HUES64 (cell line): ENCODE measurements around the gene D2HGDH.
"Not testable (repeated sequence)": the region's sequence is repeated elsewhere in the genome, so short reads cannot be mapped to it uniquely, and the experiment has no call there.

Experiments used
- H3K27ac ChIP-seq: 2 replicates; pipeline ENCODE4 v1.7.0; 2013; ENCODE audit warnings: low read depth, low read length, inconsistent platforms
- H3K27me3 ChIP-seq: 2 replicates; pipeline ENCODE4 v1.6.1; 2013; ENCODE audit warnings: mild to moderate bottlenecking, low read length; ENCODE audit not compliant: insufficient read depth
- H3K36me3 ChIP-seq: 2 replicates; pipeline ENCODE4 v1.6.1; 2013; ENCODE audit warnings: mild to moderate bottlenecking, low read length; ENCODE audit not compliant: insufficient read depth
- H3K4me1 ChIP-seq: 2 replicates; pipeline ENCODE4 v1.6.1; 2013; ENCODE audit warnings: mild to moderate bottlenecking, low read length, moderate library complexity; ENCODE audit not compliant: insufficient read depth
- H3K4me3 ChIP-seq: 2 replicates; pipeline ENCODE4 v1.5.1; 2013; ENCODE audit warnings: mild to moderate bottlenecking, low read length, moderate library complexity
- H3K9ac ChIP-seq: 2 replicates; pipeline ENCODE4 v1.6.1; 2013; ENCODE audit warnings: mild to moderate bottlenecking, low read depth, low read length
- H3K9me3 ChIP-seq: 2 replicates; pipeline ENCODE4 v1.6.1; 2013; ENCODE audit warnings: low read depth, low read length; ENCODE audit not compliant: insufficient read depth
- WGBS: fragments of 150-250, 120-280 bp; methylation state at CpG from one replicate; pipeline ENCODE4 v1.1.7; 2013; ENCODE audit warnings: missing lambda C conversion rate; 5-methylcytosine and 5-hydroxymethylcytosine counted together

Gene D2HGDH

DNA sequence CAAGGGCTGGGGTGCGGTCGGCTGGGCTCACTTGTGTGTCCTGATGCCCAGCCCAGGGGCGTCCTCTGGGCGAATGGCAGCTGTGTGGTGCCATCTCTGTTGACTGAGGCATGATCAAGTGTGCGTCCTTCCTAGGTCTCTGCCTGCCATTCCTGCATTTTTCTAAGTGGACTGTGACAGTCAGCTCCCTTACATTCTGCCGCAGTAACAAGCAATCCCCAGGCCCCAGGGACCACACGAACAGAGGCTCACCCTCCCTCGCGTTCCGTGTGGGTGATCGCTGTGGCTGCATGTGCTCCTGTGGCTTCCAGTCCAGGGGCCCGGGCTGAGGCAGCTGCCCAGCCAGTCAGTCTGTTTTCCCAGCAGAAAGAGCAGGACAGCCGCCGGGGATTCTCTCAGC lies 17.8 kb downstream of the D2HGDH start:
- peaks cover 14% of the 10 kb centered on the region for H3K36me3 ChIP-seq
- H3K27ac ChIP-seq: no peak overlapping the region
- H3K27me3 ChIP-seq: no peaks in the 10 kb centered on the region
- no peak overlapping the region for H3K9ac ChIP-seq
- H3K9me3 ChIP-seq: no peaks in the 10 kb centered on the region
- H3K4me1 ChIP-seq: no peaks in the 10 kb centered on the region
- WGBS: 96% methylated on average over 14 of the region's 14 CpGs
- no peak overlapping the region for H3K4me3 ChIP-seq

DNA sequence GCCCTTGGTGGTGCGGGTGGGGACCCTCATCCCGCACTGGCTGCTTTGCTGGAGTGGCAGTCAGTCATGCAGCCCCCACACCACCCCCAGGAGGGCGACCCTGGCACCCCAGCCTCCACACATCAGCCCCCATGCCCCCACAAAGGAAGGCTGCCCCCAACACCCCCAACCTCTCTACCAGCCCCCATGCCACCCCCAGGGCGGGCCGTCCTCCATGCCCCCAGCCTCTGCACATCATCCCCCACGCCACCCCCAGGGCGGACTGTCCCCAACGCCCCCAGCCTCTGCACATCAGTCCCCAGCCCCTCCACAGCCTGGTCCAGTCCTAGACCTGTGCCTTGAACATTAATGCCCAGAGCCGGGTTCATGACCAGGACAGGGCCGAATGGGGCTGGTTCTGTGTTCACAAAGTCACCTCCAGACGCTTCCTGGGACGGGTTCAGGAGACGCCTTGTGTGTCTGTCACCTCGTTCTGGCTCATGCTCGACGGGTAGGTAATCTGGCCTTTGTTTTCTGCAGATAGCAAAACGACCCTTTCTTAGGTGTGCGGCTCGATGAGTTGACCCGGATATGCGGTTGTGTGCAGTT lies 18.4 kb downstream of the D2HGDH start:
- no peak overlapping the region for H3K9ac ChIP-seq
- H3K27ac ChIP-seq: no peak overlapping the region
- H3K9me3 ChIP-seq: no peaks in the 10 kb centered on the region
- H3K36me3 ChIP-seq: peaks cover 15% of the 10 kb centered on the region
- no peaks in the 10 kb centered on the region for H3K27me3 ChIP-seq
- no peak overlapping the region for H3K4me3 ChIP-seq
- 93% methylated on average over 21 of the region's 21 CpGs for WGBS
- no peaks in the 10 kb centered on the region for H3K4me1 ChIP-seq

DNA sequence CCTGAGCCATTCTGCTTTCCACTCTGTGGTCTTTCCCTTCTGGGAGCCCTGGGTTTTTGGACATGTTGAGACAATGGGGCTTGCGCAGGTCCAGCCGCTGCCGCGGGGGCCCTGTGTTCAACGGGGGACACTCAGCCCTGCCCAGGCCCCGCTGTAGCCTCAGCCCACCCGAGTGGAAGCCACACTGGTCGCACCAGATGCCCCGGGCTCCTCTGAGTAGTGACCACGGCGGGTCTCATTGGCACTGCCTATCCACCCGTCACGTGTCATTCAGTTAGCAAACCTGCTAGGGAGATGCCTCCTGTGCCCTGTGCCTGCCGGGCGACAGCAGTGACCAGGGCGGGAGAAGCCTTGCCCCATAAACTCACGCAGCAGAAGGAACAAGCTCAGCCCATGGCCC lies 19.1 kb downstream of the D2HGDH start:
- H3K9ac ChIP-seq: no peak overlapping the region
- peaks cover 17% of the 10 kb centered on the region for H3K36me3 ChIP-seq
- H3K4me1 ChIP-seq: no peaks in the 10 kb centered on the region
- no peaks in the 10 kb centered on the region for H3K27me3 ChIP-seq
- H3K4me3 ChIP-seq: no peak overlapping the region
- H3K9me3 ChIP-seq: no peaks in the 10 kb centered on the region
- 95% methylated on average over 17 of the region's 17 CpGs for WGBS
- H3K27ac ChIP-seq: no peak overlapping the region

- H3K4me3 ChIP-seq: no peak overlapping the region
- H3K36me3 ChIP-seq: peaks cover 17% of the 10 kb centered on the region
- no peaks in the 10 kb centered on the region for H3K9me3 ChIP-seq
- no peaks in the 10 kb centered on the region for H3K27me3 ChIP-seq
- 95% methylated on average over 20 of the region's 20 CpGs for WGBS
- H3K9ac ChIP-seq: no peak overlapping the region
- no peak overlapping the region for H3K27ac ChIP-seq
- H3K4me1 ChIP-seq: no peaks in the 10 kb centered on the region
Measured at GRCh38 chr2:241754042-241754441, 19.6 kb downstream of the D2HGDH start.

DNA sequence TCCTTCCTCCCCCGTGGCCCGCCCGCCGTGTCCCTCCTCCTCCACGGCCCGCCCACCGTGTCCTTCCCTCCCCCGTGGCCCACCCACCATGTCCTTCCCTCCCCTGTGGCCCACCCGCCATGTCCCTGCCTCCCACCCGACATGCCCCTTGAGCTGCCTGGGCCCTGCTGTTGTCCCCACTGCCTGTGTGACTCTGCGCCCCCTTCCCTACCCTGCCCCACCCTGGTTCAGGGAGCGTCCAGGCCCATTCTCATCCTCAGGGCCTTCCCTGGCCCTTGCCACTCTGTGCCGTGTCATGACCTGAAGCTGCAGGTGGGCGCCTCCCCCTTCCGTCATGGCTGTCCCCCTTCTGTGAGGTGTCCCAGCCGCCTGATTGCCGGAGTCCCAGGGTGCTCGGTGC lies 20.7 kb downstream of the D2HGDH start:
- 96% methylated on average over 18 of the region's 18 CpGs for WGBS
- H3K36me3 ChIP-seq: peaks cover 20% of the 10 kb centered on the region
- no peak overlapping the region for H3K9ac ChIP-seq
- no peaks in the 10 kb centered on the region for H3K4me1 ChIP-seq
- no peak overlapping the region for H3K27ac ChIP-seq
- H3K9me3 ChIP-seq: no peaks in the 10 kb centered on the region
- no peaks in the 10 kb centered on the region for H3K27me3 ChIP-seq
- no peak overlapping the region for H3K4me3 ChIP-seq

DNA sequence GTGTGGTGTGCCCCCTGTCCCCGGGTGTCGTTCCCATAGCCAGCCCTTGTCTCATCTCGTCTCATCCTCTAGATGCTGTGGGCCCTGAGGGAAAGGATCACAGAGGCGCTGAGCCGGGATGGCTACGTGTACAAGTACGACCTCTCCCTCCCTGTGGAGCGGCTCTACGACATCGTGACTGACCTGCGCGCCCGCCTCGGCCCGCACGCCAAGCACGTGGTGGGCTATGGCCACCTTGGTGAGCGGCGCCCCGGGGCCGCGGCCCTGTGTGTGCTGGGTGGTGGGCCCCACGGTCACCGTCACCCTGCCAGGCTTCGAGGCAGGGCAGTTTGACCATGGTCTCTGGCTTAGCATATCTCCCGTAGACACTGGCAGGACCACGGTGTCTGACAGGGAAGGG lies 21.3 kb downstream of the D2HGDH start:
- Histone ChIP-seq H3K9me3 (peaks cover 2% of the 10 kb centered on the region; the same call in 1 of the 2 replicates), H3K4me3 (no peak overlapping the region), H3K27ac (no peak overlapping the region), H3K36me3 (peaks cover 22% of the 10 kb centered on the region), H3K4me1 (no peaks in the 10 kb centered on the region), H3K9ac (no peak overlapping the region), H3K27me3 (no peaks in the 10 kb centered on the region)
- 96% methylated on average over 27 of the region's 27 CpGs for WGBS

DNA sequence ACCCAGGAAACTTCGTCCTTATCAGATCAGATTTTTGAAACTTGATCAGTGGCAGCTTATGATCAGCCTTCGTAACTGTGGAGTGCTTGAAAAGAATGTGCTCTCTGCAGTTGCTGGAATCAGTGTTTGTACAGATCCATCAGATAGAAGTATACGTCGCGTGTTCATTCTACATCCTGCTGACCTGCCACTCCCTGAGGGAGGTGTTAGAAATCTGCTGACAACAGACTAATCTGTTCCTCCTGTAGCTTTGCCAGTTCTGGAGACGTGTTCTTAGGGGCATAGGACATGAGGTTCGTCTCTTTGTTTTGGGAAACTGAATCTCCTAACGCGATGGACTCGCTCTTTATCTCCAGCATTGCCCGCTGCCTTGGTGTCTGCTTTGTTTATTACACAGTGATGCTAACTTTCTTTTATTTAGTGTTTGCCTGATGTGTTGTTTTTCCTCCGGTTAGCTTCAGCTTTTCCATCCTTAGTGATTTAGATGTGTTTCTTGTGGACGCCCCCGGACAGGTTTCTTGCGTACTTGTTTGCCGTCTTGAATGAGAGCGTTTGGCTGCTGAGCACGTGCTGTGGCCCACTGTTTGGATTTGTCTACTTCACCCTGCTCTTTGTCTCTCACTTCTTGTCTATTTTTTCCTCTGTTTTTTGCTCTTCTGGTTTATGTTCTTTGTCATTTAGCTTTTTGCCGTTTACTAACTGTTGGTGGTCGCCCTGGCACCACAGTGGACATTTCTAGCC lies 24.8 kb downstream of the D2HGDH start:
- 97% methylated on average over 19 of the region's 20 CpGs for WGBS
- Histone ChIP-seq H3K9ac (no peak overlapping the region), H3K9me3 (peaks cover 2% of the 10 kb centered on the region; the same call in 1 of the 2 replicates), H3K4me3 (no peak overlapping the region), H3K36me3 (peaks cover 19% of the 10 kb centered on the region), H3K27me3 (no peaks in the 10 kb centered on the region), H3K4me1 (no peaks in the 10 kb centered on the region), H3K27ac (no peak overlapping the region)

DNA sequence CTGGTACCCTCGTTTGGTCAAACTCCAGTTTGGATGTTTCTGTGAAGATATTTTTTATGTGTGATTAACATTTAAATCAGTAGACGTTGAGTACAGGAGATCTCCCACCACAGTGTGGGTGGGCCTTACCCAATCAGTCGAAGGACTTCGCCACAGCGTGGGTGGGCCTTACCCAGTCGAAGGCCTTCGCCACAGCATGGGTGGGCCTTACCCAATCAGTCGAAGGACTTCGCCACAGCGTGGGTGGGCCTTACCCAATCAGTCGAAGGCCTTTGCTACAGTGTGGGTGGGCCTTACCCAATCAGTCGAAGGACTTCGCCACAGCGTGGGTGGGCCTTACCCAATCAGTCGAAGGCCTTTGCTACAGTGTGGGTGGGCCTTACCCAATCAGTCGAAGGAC lies 25.5 kb downstream of the D2HGDH start:
- not testable (repeated sequence) for H3K4me3 ChIP-seq, H3K4me1 ChIP-seq, H3K9ac ChIP-seq, H3K27me3 ChIP-seq, H3K27ac ChIP-seq, H3K9me3 ChIP-seq
- 93% methylated on average over 8 of the region's 16 CpGs for WGBS
- peaks cover 19% of the 10 kb centered on the region for H3K36me3 ChIP-seq

- no peak overlapping the region for H3K4me3 ChIP-seq
- H3K36me3 ChIP-seq: peaks cover 19% of the 10 kb centered on the region
- WGBS: 93% methylated on average over 17 of the region's 17 CpGs
- no peaks in the 10 kb centered on the region for H3K27me3 ChIP-seq
- H3K4me1 ChIP-seq: no peaks in the 10 kb centered on the region
- no peak overlapping the region for H3K27ac ChIP-seq
- no peak overlapping the region for H3K9ac ChIP-seq
- H3K9me3 ChIP-seq: peaks cover 2% of the 10 kb centered on the region; the same call in 1 of the 2 replicates
Measured at GRCh38 chr2:241760301-241760771, 25.9 kb downstream of the D2HGDH start.

DNA sequence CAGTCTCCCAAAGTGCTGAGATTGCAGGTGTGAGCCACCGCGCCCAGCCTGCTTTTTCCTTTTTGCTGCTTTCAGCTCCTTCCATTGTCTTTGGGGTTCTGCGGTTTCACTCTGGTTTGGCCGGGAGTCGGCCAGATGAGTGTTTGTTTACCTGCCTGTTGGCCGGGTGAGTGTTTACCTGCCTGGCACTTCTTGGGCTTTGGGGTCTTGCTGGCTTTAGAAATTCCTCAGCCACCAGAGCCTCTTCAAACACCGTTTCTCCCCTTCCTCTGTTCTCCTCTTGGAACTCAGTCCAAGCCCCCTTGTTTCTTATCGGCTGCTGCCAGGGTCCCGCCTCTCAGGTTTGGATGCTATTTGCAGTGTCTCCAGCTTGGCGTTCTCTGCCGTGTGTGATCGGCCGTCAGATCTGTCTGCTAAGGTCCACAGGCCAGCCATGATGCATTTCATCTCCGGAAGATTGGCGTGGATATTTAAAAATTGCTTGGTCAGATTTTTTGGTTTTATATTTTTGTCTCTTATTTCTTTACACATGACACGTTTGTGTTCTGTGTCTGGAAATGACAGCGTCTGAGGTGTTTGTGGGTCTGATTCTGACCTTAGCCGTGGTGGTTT lies 28.0 kb downstream of the D2HGDH start:
- Histone ChIP-seq H3K27ac (no peak overlapping the region), H3K4me3 (no peak overlapping the region), H3K36me3 (peaks cover 9% of the 10 kb centered on the region; the same call in 1 of the 2 replicates), H3K27me3 (no peaks in the 10 kb centered on the region), H3K9me3 (peaks cover 2% of the 10 kb centered on the region; the same call in 1 of the 2 replicates), H3K4me1 (no peaks in the 10 kb centered on the region), H3K9ac (no peak overlapping the region)
- 93% methylated on average over 18 of the region's 18 CpGs for WGBS

DNA sequence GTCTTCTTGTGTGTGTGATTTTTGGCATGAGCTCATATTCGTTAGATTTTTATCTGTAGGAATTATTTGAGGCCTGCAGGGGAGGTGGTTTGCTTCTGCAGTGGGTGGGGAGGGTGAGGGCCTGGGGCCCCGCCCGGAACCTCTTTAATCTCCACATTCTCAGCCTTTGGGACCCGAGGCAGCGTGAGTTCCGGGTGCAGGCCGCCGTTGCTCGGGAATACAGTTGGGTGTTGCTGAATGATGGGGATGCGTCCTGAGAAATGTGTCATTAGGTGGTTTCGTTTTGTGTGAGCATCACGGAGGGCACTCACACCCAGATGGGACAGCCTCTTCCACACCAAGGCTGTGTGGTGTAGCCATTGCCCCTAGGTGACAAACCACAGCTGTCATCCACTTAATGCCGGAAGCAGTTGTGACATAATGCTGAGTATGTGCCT lies 28.5 kb downstream of the D2HGDH start:
- Histone ChIP-seq H3K4me3 (no peak overlapping the region), H3K9ac (no peak overlapping the region), H3K9me3 (peaks cover 2% of the 10 kb centered on the region; the same call in 1 of the 2 replicates), H3K4me1 (no peaks in the 10 kb centered on the region), H3K36me3 (peaks cover 6% of the 10 kb centered on the region; the same call in 1 of the 2 replicates), H3K27me3 (no peaks in the 10 kb centered on the region), H3K27ac (no peak overlapping the region)
- WGBS: 91% methylated on average over 13 of the region's 13 CpGs
